DND-41 (cell line): ENCODE data around the gene PASK.

Source experiments
- EZH2 ChIP-seq: IDR thresholded peaks from 3 replicates; pipeline ENCODE4 v1.6.1; 2012; ENCODE audit warnings: borderline replicate concordance, low read depth, mild to moderate bottlenecking, moderate library complexity, low read length, inconsistent platforms; ENCODE audit not compliant: severe bottlenecking
- TF ChIP-seq, protein P1 (sequence below): IDR thresholded peaks from 2 replicates; pipeline ENCODE4 v1.5.1; 2012; ENCODE audit warnings: borderline replicate concordance, low read length, moderate library complexity, mild to moderate bottlenecking; ENCODE audit not compliant: poor library complexity, severe bottlenecking; ENCODE audit errors: extremely low read depth

DNA sequence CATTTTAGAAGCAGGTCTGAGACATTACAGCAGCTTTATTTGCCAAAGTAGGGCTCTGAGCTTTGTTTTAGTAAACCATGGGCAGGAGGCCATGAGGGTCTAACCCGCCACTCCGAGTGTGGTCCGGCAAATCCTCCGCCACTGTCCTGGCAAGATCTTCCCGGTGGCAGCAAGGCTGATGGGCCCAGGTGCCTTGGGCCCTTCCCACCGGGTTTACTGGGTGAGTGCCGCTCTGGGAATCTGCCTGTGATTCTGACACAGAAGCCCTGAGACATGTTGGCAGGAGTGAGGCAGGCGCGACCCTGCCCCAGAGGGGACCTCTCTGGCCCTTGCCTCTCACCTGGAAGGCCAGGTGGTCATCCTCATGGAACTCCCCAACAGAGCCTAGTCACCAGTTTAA, 77.1 kb downstream of the PASK start:
- no peak for TF ChIP-seq EZH2
- TF ChIP-seq, protein P1, sequence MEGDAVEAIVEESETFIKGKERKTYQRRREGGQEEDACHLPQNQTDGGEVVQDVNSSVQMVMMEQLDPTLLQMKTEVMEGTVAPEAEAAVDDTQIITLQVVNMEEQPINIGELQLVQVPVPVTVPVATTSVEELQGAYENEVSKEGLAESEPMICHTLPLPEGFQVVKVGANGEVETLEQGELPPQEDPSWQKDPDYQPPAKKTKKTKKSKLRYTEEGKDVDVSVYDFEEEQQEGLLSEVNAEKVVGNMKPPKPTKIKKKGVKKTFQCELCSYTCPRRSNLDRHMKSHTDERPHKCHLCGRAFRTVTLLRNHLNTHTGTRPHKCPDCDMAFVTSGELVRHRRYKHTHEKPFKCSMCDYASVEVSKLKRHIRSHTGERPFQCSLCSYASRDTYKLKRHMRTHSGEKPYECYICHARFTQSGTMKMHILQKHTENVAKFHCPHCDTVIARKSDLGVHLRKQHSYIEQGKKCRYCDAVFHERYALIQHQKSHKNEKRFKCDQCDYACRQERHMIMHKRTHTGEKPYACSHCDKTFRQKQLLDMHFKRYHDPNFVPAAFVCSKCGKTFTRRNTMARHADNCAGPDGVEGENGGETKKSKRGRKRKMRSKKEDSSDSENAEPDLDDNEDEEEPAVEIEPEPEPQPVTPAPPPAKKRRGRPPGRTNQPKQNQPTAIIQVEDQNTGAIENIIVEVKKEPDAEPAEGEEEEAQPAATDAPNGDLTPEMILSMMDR: no peak
